Measurements from ENCODE around the gene CACNA1A.

Gene CACNA1A

GRCh38 chr19:13507053-13507611 is 853 bp upstream of the CACNA1A start:
- Mint-ChIP-seq H3K27ac (no peak overlapping the region), H3K4me1 (ENCODE audit: low read depth) (peaks cover 4% of the 10 kb centered on the region), H3K9me3 (ENCODE audit: low read depth) (no peaks in the 10 kb centered on the region), H3K4me3 (peak overlapping the region; percentile 60), H3K36me3 (no peaks in the 10 kb centered on the region), H3K27me3 (peaks cover 38% of the 10 kb centered on the region)

GRCh38 chr19:13505761-13506470 is 363 bp downstream of the CACNA1A start:
- Mint-ChIP-seq H3K27me3 (peaks cover 36% of the 10 kb centered on the region), H3K36me3 (no peaks in the 10 kb centered on the region), H3K4me3 (no peak overlapping the region), H3K4me1 (ENCODE audit: low read depth) (peaks cover 4% of the 10 kb centered on the region), H3K27ac (no peak overlapping the region), H3K9me3 (ENCODE audit: low read depth) (no peaks in the 10 kb centered on the region)

- H3K27ac Mint-ChIP-seq = no peak overlapping the region
- H3K36me3 Mint-ChIP-seq = no peaks in the 10 kb centered on the region
- peaks cover 38% of the 10 kb centered on the region for H3K27me3 Mint-ChIP-seq
- peaks cover 4% of the 10 kb centered on the region for H3K4me1 Mint-ChIP-seq (ENCODE audit: low read depth)
- H3K4me3 Mint-ChIP-seq = peak overlapping the region; percentile 52
- H3K9me3 Mint-ChIP-seq (ENCODE audit: low read depth) = no peaks in the 10 kb centered on the region
Observed at GRCh38 chr19:13505164-13505695, 1.0 kb downstream of the CACNA1A start.

- Mint-ChIP-seq H3K36me3 (no peaks in the 10 kb centered on the region), H3K4me1 (ENCODE audit: low read depth) (peaks cover 4% of the 10 kb centered on the region), H3K9me3 (ENCODE audit: low read depth) (no peaks in the 10 kb centered on the region), H3K27me3 (peaks cover 29% of the 10 kb centered on the region), H3K27ac (no peak overlapping the region), H3K4me3 (no peak overlapping the region)
Observed at GRCh38 chr19:13503570-13504235, 2.6 kb downstream of the CACNA1A start.

- Mint-ChIP-seq H3K36me3 (no peaks in the 10 kb centered on the region), H3K4me3 (no peak overlapping the region), H3K9me3 (ENCODE audit: low read depth) (no peaks in the 10 kb centered on the region), H3K27ac (no peak overlapping the region), H3K4me1 (ENCODE audit: low read depth) (peaks cover 3% of the 10 kb centered on the region), H3K27me3 (peaks cover 26% of the 10 kb centered on the region)
Observed at GRCh38 chr19:13502231-13502630, 4.0 kb downstream of the CACNA1A start.

- Mint-ChIP-seq H3K36me3 (no peaks in the 10 kb centered on the region), H3K9me3 (ENCODE audit: low read depth) (no peaks in the 10 kb centered on the region), H3K27me3 (peaks cover 31% of the 10 kb centered on the region), H3K4me1 (ENCODE audit: low read depth) (no peaks in the 10 kb centered on the region), H3K27ac (no peak overlapping the region), H3K4me3 (no peak overlapping the region)
Observed at GRCh38 chr19:13499692-13500091, 6.6 kb downstream of the CACNA1A start.

- Mint-ChIP-seq H3K27me3 (peaks cover 39% of the 10 kb centered on the region), H3K9me3 (ENCODE audit: low read depth) (no peaks in the 10 kb centered on the region), H3K27ac (no peak overlapping the region), H3K36me3 (no peaks in the 10 kb centered on the region), H3K4me3 (no peak overlapping the region), H3K4me1 (ENCODE audit: low read depth) (no peaks in the 10 kb centered on the region)
Observed at GRCh38 chr19:13493516-13494310, 12.6 kb downstream of the CACNA1A start.

- Mint-ChIP-seq H3K4me1 (ENCODE audit: low read depth) (no peaks in the 10 kb centered on the region), H3K27ac (no peak overlapping the region), H3K27me3 (peaks cover 38% of the 10 kb centered on the region), H3K9me3 (ENCODE audit: low read depth) (no peaks in the 10 kb centered on the region), H3K36me3 (no peaks in the 10 kb centered on the region), H3K4me3 (no peak overlapping the region)
Observed at GRCh38 chr19:13492128-13492527, 14.2 kb downstream of the CACNA1A start.

GRCh38 chr19:13487985-13488384 is 18.3 kb downstream of the CACNA1A start:
- Mint-ChIP-seq H3K4me1 (ENCODE audit: low read depth) (no peaks in the 10 kb centered on the region), H3K36me3 (no peaks in the 10 kb centered on the region), H3K27ac (no peak overlapping the region), H3K4me3 (no peak overlapping the region), H3K9me3 (ENCODE audit: low read depth) (no peaks in the 10 kb centered on the region), H3K27me3 (peaks cover 29% of the 10 kb centered on the region)

- H3K4me1 Mint-ChIP-seq (ENCODE audit: low read depth) = no peaks in the 10 kb centered on the region
- no peaks in the 10 kb centered on the region for H3K36me3 Mint-ChIP-seq
- H3K4me3 Mint-ChIP-seq = no peak overlapping the region
- H3K27me3 Mint-ChIP-seq = peaks cover 14% of the 10 kb centered on the region
- no peak overlapping the region for H3K27ac Mint-ChIP-seq
- no peaks in the 10 kb centered on the region for H3K9me3 Mint-ChIP-seq (ENCODE audit: low read depth)
Observed at GRCh38 chr19:13484166-13484565, 22.1 kb downstream of the CACNA1A start.

GRCh38 chr19:13483215-13483614 is 23.1 kb downstream of the CACNA1A start:
- no peaks in the 10 kb centered on the region for H3K36me3 Mint-ChIP-seq
- H3K9me3 Mint-ChIP-seq (ENCODE audit: low read depth) = no peaks in the 10 kb centered on the region
- no peaks in the 10 kb centered on the region for H3K4me1 Mint-ChIP-seq (ENCODE audit: low read depth)
- H3K27ac Mint-ChIP-seq = no peak overlapping the region
- H3K4me3 Mint-ChIP-seq = no peak overlapping the region
- peaks cover 13% of the 10 kb centered on the region for H3K27me3 Mint-ChIP-seq

- Mint-ChIP-seq H3K36me3 (peaks cover 8% of the 10 kb centered on the region), H3K27ac (no peak overlapping the region), H3K27me3 (peaks cover 23% of the 10 kb centered on the region)
Observed at GRCh38 chr19:13478576-13478975, 27.7 kb downstream of the CACNA1A start.

GRCh38 chr19:13476071-13476470 is 30.2 kb downstream of the CACNA1A start:
- Mint-ChIP-seq H3K9me3 (ENCODE audit: low read depth) (peaks cover 28% of the 10 kb centered on the region), H3K4me3 (no peak overlapping the region), H3K27me3 (peaks cover 24% of the 10 kb centered on the region), H3K36me3 (peaks cover 8% of the 10 kb centered on the region), H3K4me1 (ENCODE audit: low read depth) (no peaks in the 10 kb centered on the region), H3K27ac (no peak overlapping the region)

More at GRCh38 chr19:13478576-13478975, 27.7 kb downstream of the CACNA1A start:
- H3K9me3 Mint-ChIP-seq (ENCODE audit: low read depth) = peaks cover 28% of the 10 kb centered on the region
- no peak overlapping the region for H3K4me3 Mint-ChIP-seq
- H3K4me1 Mint-ChIP-seq (ENCODE audit: low read depth) = no peaks in the 10 kb centered on the region

GRCh38 chr19:13475044-13475443 is 31.2 kb downstream of the CACNA1A start:
- Mint-ChIP-seq H3K27me3 (peaks cover 32% of the 10 kb centered on the region), H3K9me3 (ENCODE audit: low read depth) (peaks cover 28% of the 10 kb centered on the region), H3K4me1 (ENCODE audit: low read depth) (no peaks in the 10 kb centered on the region), H3K36me3 (peaks cover 8% of the 10 kb centered on the region), H3K27ac (no peak overlapping the region), H3K4me3 (no peak overlapping the region)

- no peak overlapping the region for H3K27ac Mint-ChIP-seq
Observed at GRCh38 chr19:13466697-13467096, 39.6 kb downstream of the CACNA1A start.

More at GRCh38 chr19:13466697-13467096, 39.6 kb downstream of the CACNA1A start:
- no peaks in the 10 kb centered on the region for H3K36me3 Mint-ChIP-seq
- H3K4me1 Mint-ChIP-seq (ENCODE audit: low read depth) = no peaks in the 10 kb centered on the region
- no peak overlapping the region for H3K4me3 Mint-ChIP-seq
- H3K9me3 Mint-ChIP-seq (ENCODE audit: low read depth) = no peaks in the 10 kb centered on the region
- peaks cover 19% of the 10 kb centered on the region for H3K27me3 Mint-ChIP-seq
